Pancreas (tissue), 10 donors: Measurements from ENCODE around the gene CTDSP2. TPM values are rescaled to one million over a fixed set of nuclear protein-coding genes. Genes with fewer than 3 reads are reported as not detected.

Experiments used
- ATAC-seq, 4 donors: fragments of 200-7000 bp; cut with Tn5 transposase; one replicate each; pipeline versions ENCODE4 v1.8.0 to v1.9.1; 2020; ENCODE audit warnings: mild to moderate bottlenecking in 4 of 4, moderate library complexity in 4 of 4
- DNase-seq, 6 donors: peaks; one replicate each; pipeline ENCODE4 v3.0.0-alpha.2; 2020
- FAIRE-seq: peaks from 2 replicates; lab custom pipeline; 2012; peaks lifted over from hg19 to GRCh38; lab: Jason Lieb, UNC
- H3K27ac ChIP-seq, 4 donors: fragments of 200-600 bp; sonication (generic); 1 replicate in 3 of 4; 2 replicates in 1 of 4; pipeline versions ENCODE4 v1.5.0 to v1.8.0; 2020
- H3K27me3 ChIP-seq, 4 donors: fragments of 200-600 bp; one replicate each; pipeline ENCODE4 v1.8.0; 2021
- H3K36me3 ChIP-seq, 3 donors: fragments of 200-600 bp; sonication (generic) in 1 of 3; one replicate each; pipeline versions ENCODE4 v1.5.0 to v1.8.0; 2020 to 2021
- H3K4me1 ChIP-seq, 3 donors: fragments of 200-600 bp; one replicate each; pipeline ENCODE4 v1.8.0; 2021
- H3K4me3 ChIP-seq, 4 donors: fragments of 200-600 bp; sonication (generic) in 2 of 4; one replicate each; pipeline versions ENCODE4 v1.5.0 to v1.8.0; 2020 to 2021
- H3K9me3 ChIP-seq, 4 donors: fragments of 200-600 bp; one replicate each; pipeline ENCODE4 v1.8.0; 2021
- WGBS, 2 donors: extraction: QIAGEN DNeasy Blood & Tissue Kit; methylation state at CpG; one replicate each; pipeline ENCODE4 v1.1.7; 2013; 5-methylcytosine and 5-hydroxymethylcytosine counted together
- intact Hi-C, 3 donors: fragments of 100-400 bp; cut with DNase I; formaldehyde crosslinking; loops; one replicate each; pipeline versions ENCODE4 v1.11.1 to v1.14.2; 2022
- polyA plus RNA-seq, 2 donors: library from polyadenylated mRNA; stranded (reverse); fragments of 200-250 nt; gene quantifications; one replicate each; pipeline ENCODE4 v1.2.3, GENCODE V29; 2013
- total RNA-seq, 6 donors: library from RNA; stranded (reverse); fragmentation: NEBNext Ultra II Directional in 4 of 6; extraction: Animal tissue kit (Norgen Biotek cat#: 25700) in 4 of 6; gene quantifications; one replicate each; pipeline versions ENCODE4 v1.2.1 to v1.2.4, GENCODE V29; 2021 to 2023
- TF ChIP-seq, protein P1 (sequence below), 4 donors: fragments of 200-600 bp; sonication (generic) in 3 of 4; IDR thresholded peaks; one replicate each; pipeline versions ENCODE4 v1.5.0 to v1.8.0; 2021; ENCODE audit warnings: antibody characterized with exemption in 4 of 4
- donor health status: healthy with polysubstance abuse.
- donor health status: DM: no; HTN: no; CAD: no; lungs with moderate emphysema.
- donor health status: DM: no; HTN: no; CAD: no.
- donor health status: control.
- donor health status: control.
- donor health status: Bipolar disorder and iron deficiency.
- donor health status: DM: yes; HTN: yes; CAD: no.
- donor health status: DM: no; HTN: no; CAD: no.
- donor health status: DM: no; HTN: no; CAD: no.
- donor health status: DM: yes; HTN: yes; CAD: no.

Gene CTDSP2
- total and polyA plus RNA-seq, 8 donors = 38.7 to 165 (median 90.3) TPM

DNA sequence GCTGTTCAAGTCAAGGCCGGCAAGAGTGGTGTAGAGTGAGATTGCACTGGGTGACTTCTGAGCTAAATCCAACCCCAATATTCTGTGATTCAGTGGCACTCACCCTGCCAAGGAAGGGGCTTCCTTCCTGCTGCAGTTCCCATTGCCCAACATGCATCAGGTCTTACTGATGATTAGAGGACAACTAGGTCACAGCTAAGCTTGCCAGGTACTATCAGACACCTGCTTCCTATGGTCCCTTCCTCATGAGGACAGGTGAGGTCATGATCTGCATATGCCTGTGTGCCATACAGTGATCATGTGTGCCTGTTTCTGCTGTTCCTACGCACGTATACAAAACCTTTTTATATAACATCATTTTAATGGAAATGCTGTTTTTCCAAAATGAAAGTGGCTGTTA lies 1.7 kb upstream of the CTDSP2 start:
- H3K36me3 ChIP-seq = no peaks in the 10 kb centered on the region
- no peak for DNase-seq
- WGBS, 2 donors = 87 to 88% methylated on average over 3 of the region's 3 CpGs
- intact Hi-C loops = no loop called here
- H3K4me1 ChIP-seq = peaks cover 10 to 14% (median 11%) of the 10 kb centered on the region in 3 donors
- H3K4me3 ChIP-seq = no peak overlapping the region
- no peaks in the 10 kb centered on the region for H3K9me3 ChIP-seq
- H3K27me3 ChIP-seq = no peaks in the 10 kb centered on the region
- H3K27ac ChIP-seq = no peak overlapping the region
- no peak for ATAC-seq
- TF ChIP-seq, protein P1, sequence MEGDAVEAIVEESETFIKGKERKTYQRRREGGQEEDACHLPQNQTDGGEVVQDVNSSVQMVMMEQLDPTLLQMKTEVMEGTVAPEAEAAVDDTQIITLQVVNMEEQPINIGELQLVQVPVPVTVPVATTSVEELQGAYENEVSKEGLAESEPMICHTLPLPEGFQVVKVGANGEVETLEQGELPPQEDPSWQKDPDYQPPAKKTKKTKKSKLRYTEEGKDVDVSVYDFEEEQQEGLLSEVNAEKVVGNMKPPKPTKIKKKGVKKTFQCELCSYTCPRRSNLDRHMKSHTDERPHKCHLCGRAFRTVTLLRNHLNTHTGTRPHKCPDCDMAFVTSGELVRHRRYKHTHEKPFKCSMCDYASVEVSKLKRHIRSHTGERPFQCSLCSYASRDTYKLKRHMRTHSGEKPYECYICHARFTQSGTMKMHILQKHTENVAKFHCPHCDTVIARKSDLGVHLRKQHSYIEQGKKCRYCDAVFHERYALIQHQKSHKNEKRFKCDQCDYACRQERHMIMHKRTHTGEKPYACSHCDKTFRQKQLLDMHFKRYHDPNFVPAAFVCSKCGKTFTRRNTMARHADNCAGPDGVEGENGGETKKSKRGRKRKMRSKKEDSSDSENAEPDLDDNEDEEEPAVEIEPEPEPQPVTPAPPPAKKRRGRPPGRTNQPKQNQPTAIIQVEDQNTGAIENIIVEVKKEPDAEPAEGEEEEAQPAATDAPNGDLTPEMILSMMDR (IDR thresholded peaks at IDR 0.05) = no peak
- FAIRE-seq = no peak

DNA sequence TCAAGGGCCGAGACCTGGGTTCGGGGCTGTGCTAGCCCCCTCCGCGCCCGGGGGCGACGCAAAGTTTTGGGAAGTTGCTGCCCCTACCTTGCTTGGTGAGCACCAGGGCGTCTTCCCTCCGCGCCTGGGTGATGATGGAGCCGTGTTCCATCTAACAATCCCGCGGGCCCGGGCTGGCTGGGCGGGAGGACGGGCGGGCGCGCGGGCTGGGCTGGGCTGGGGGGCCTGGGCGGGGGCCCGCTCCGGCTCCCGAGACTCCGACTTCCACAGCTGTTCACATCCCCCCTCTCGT lies 298 bp downstream of the CTDSP2 start:
- peak; percentile 19 to 30 (median 24) for ATAC-seq

DNA sequence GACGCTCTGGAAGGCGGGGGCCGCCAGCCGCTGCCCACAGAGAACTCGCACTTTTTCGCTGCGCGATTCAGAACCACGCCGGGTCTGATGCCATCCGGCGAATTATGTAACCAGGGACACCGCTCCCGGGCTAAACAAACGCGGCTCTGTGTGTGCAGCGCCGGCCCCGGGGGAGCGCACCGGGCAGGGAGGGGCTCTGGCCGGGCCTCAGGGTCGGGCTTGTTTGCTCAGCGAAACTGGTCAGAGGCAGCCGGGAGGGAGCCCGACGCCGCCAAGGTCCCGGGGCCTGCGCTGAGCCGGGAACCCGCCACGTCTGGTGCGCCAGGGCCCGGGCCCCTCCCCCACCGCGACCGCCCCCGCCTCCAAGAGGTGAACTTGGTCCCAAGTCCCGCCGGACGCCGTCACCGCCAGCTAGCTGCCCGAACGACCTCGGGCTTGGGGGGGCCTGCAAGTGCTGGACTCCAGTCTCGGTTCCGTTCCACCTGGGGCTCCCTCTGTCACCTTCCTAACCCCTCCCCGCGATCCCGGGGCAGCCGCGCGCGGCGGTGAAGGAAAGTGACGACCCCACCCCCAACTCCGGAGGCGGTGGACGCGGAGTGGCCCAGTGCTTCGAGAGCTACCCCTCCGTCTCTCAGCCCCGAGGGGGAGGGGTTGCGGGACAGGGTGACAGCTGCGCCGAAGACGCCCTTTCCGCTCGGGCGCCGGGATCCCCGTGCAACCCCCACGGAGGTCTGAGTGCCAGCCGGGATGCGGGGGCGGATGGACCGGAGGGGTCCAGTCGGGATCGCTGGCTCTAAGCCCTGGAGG lies 848 bp downstream of the CTDSP2 start:
- intact Hi-C loops = no loop called here
- TF ChIP-seq, protein P1 (IDR thresholded peaks at IDR 0.05) = no peak
- H3K36me3 ChIP-seq = no peaks in the 10 kb centered on the region
- peak overlapping the region; percentile 96 to 99 (median 98) for H3K4me3 ChIP-seq
- WGBS, 2 donors = 0 to 1% methylated on average over 59 to 81 of the region's 81 CpGs
- H3K27ac ChIP-seq = peak overlapping the region; percentile 97 to 100 (median 100)
- FAIRE-seq = no peak
- H3K9me3 ChIP-seq = no peaks in the 10 kb centered on the region
- ATAC-seq = peak; percentile 68 to 76 (median 74)
- peak; percentile 91 to 96 (median 93) for DNase-seq
- H3K4me1 ChIP-seq = peaks cover 34 to 38% (median 36%) of the 10 kb centered on the region in 3 donors
- no peaks in the 10 kb centered on the region for H3K27me3 ChIP-seq

More for the DNA sequence above, 298 bp downstream of the CTDSP2 start:
- Histone ChIP-seq H3K4me3 (peak overlapping the region; percentile 96 to 99 (median 98)), H3K36me3 (no peaks in the 10 kb centered on the region), H3K27me3 (no peaks in the 10 kb centered on the region), H3K9me3 (no peaks in the 10 kb centered on the region), H3K4me1 (peaks cover 30 to 32% (median 31%) of the 10 kb centered on the region in 3 donors), H3K27ac (peak overlapping the region; percentile 97 to 100 (median 100))
- TF ChIP-seq, protein P1 (IDR thresholded peaks at IDR 0.05) = no peak
- WGBS, 2 donors = 0% methylated on average over 9 to 26 of the region's 26 CpGs
- FAIRE-seq = no peak
- intact Hi-C loops = no loop called here
- DNase-seq = no peak

DNA sequence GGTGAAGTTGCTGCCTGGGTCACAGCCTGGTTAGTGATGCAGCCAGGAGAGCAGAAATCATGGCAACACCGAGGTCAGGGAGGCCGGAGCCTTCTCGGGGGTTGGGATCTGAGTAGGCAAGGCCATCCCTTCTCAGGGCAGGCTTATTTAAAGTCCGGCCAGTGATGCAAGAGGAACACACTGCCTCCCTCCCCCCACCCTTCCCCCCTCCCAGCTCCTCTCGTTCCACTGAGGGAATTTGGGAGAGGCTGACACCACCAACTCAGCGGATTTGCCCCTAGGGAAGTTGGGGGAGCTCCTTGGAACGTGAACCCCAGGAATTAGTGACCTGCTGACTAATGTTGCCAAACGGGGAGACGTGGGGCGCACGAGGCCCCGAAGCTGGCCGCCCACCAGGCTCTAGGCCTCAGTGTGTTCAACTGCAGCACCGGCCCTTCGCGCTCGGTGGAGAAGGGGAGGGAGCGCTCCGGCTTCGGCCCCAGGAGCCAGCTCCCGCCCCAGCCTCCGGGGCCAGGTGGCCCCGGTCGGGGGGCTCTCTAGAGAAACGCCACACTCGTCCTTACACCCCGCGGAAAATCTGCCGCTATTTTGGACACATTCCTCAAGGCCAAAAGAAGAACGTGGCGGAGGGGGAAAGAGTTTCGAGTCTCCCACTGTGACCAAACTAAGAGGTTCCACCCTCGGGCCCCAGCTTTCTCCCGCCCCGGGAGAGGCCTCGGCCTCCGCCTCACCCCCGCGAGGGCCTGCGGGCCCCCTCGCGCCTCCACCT lies 1.6 kb downstream of the CTDSP2 start:
- H3K36me3 ChIP-seq = no peaks in the 10 kb centered on the region
- peak overlapping the region; percentile 96 to 99 (median 98) for H3K4me3 ChIP-seq
- WGBS, 2 donors = 0% methylated on average over 41 to 42 of the region's 42 CpGs
- H3K4me1 ChIP-seq = peaks cover 42 to 46% (median 43%) of the 10 kb centered on the region in 3 donors
- no peaks in the 10 kb centered on the region for H3K27me3 ChIP-seq
- intact Hi-C loops = no loop called here
- H3K9me3 ChIP-seq = no peaks in the 10 kb centered on the region
- peak in 3 of 4 donors; percentile 4 to 11 (median 11) for ATAC-seq
- TF ChIP-seq, protein P1 (IDR thresholded peaks at IDR 0.05) = no peak
- no peak for FAIRE-seq
- peak overlapping the region; percentile 97 to 100 (median 100) for H3K27ac ChIP-seq
- peak in 5 of 6 donors; percentile 48 to 74 (median 65) for DNase-seq
